HEK293 (cell line): Measurements from ENCODE around the gene ANGPT4.

Experiments
- CTCF ChIA-PET: fragments of 350-600 bp; formaldehyde crosslinking; extraction: SDS; loops from one replicate; lab custom pipeline; 2021; ENCODE audit warnings: antibody characterized with exemption; lab: Yijun Ruan, JAX
- POLR2A ChIA-PET: fragments of 300-600 bp; formaldehyde crosslinking; extraction: SDS; loops from one replicate; lab custom pipeline; 2020; ENCODE audit warnings: antibody characterized with exemption, inconsistent platforms; lab: Yijun Ruan, JAX
- H3K27ac ChIP-seq: fragments of 200-500 bp; sonication (Bioruptor generic); 2 replicates; pipeline ENCODE4 v1.5.1; 2014; ENCODE audit warnings: low read depth, low read length, control low read depth, inconsistent platforms; ENCODE audit errors: extremely low read depth
- H3K36me3 ChIP-seq, 2 experiments: fragments of 200-500 bp in 1 of 2; sonication (Bioruptor generic) in 1 of 2; 1 replicate in 1 of 2; 2 replicates in 1 of 2; pipeline ENCODE4 v1.5.1; 2014 to 2017; ENCODE audit warnings: inconsistent platforms in 2 of 2, low read length in 2 of 2; ENCODE audit not compliant: control insufficient read depth in 2 of 2, insufficient read depth in 1 of 2
- H3K4me1 ChIP-seq: fragments of 200-500 bp; sonication (Bioruptor generic); 2 replicates; pipeline ENCODE4 v1.5.1; 2014; ENCODE audit warnings: mild to moderate bottlenecking, low read length, inconsistent platforms; ENCODE audit not compliant: control insufficient read depth, insufficient read depth
- H3K4me3 ChIP-seq: 2 replicates; pipeline ENCODE4 v1.5.1; 2011; ENCODE audit warnings: low read depth, mild to moderate bottlenecking, control low read depth, low read length, moderate library complexity
- H3K9me3 ChIP-seq: fragments of 200-500 bp; sonication (Bioruptor generic); 2 replicates; pipeline ENCODE4 v1.5.1; 2014; ENCODE audit warnings: low read depth, low read length, inconsistent platforms; ENCODE audit not compliant: control insufficient read depth, insufficient read depth
- ATF2 ChIP-seq: fragments of 450-650 bp; formaldehyde crosslinking; IDR thresholded peaks from 2 replicates; pipeline ENCODE4 v1.5.1; 2016; ENCODE audit warnings: missing biosample characterization, missing genetic modification characterization, low read depth
- BCL11A ChIP-seq: fragments of 450-650 bp; formaldehyde crosslinking; IDR thresholded peaks from 2 replicates; pipeline ENCODE4 v1.5.1; 2016; ENCODE audit warnings: low read depth, missing biosample characterization, missing genetic modification characterization
- HOXA7 ChIP-seq: sonication (generic); formaldehyde crosslinking; IDR thresholded peaks from 2 replicates; pipeline ENCODE4 v1.8.1; 2022; ENCODE audit warnings: missing genetic modification reagents, borderline replicate concordance
- PATZ1 ChIP-seq: fragments of 450-650 bp; formaldehyde crosslinking; IDR thresholded peaks from 2 replicates; pipeline ENCODE4 v1.5.1; 2016; ENCODE audit warnings: missing biosample characterization, missing genetic modification characterization
- SCRT2 ChIP-seq: fragments of 450-650 bp; formaldehyde crosslinking; IDR thresholded peaks from 2 replicates; pipeline ENCODE4 v1.5.1; 2016; ENCODE audit warnings: missing biosample characterization, missing genetic modification characterization
- SP7 ChIP-seq: fragments of 450-650 bp; formaldehyde crosslinking; IDR thresholded peaks from 2 replicates; pipeline ENCODE4 v1.5.1; 2016; ENCODE audit warnings: missing biosample characterization, missing genetic modification characterization
- ZBTB7A ChIP-seq: fragments of 450-650 bp; formaldehyde crosslinking; IDR thresholded peaks from 2 replicates; pipeline ENCODE4 v1.5.1; 2016; ENCODE audit warnings: low read depth, missing biosample characterization, missing genetic modification characterization
- ZNF138 ChIP-seq: fragments of 450-650 bp; formaldehyde crosslinking; IDR thresholded peaks from 2 replicates; pipeline ENCODE4 v1.5.1; 2016; ENCODE audit warnings: missing biosample characterization, missing genetic modification characterization, borderline replicate concordance
- ZNF280C ChIP-seq: fragments of 450-650 bp; formaldehyde crosslinking; IDR thresholded peaks from 2 replicates; pipeline ENCODE4 v1.5.1; 2016; ENCODE audit warnings: missing biosample characterization, missing genetic modification characterization
- ZNF280D ChIP-seq: fragments of 450-650 bp; formaldehyde crosslinking; IDR thresholded peaks from 2 replicates; pipeline ENCODE4 v1.5.1; 2016; ENCODE audit warnings: missing biosample characterization, missing genetic modification characterization
- ZNF362 ChIP-seq: fragments of 450-650 bp; formaldehyde crosslinking; IDR thresholded peaks from 2 replicates; pipeline ENCODE4 v1.5.1; 2016; ENCODE audit warnings: missing biosample characterization, missing genetic modification characterization
- ZNF366 ChIP-seq: fragments of 450-650 bp; formaldehyde crosslinking; conservative IDR thresholded peaks from 2 replicates; pipeline ENCODE4 v1.5.1; 2016; ENCODE audit warnings: missing biosample characterization, missing genetic modification characterization
- ZNF571 ChIP-seq: fragments of 450-650 bp; formaldehyde crosslinking; IDR thresholded peaks from 2 replicates; pipeline ENCODE4 v1.5.0; 2017; ENCODE audit warnings: missing biosample characterization, missing genetic modification characterization
- ZNF585B ChIP-seq: fragments of 450-650 bp; formaldehyde crosslinking; IDR thresholded peaks from 2 replicates; pipeline ENCODE4 v1.5.1; 2016; ENCODE audit warnings: missing biosample characterization, missing genetic modification characterization
- ZNF692 ChIP-seq: fragments of 450-650 bp; formaldehyde crosslinking; IDR thresholded peaks from 2 replicates; pipeline ENCODE4 v1.5.1; 2016; ENCODE audit warnings: missing biosample characterization, missing genetic modification characterization
- ZNF76 ChIP-seq: fragments of 450-650 bp; formaldehyde crosslinking; IDR thresholded peaks from 2 replicates; pipeline ENCODE4; 2016; ENCODE audit warnings: low read depth, missing biosample characterization, missing genetic modification characterization, borderline replicate concordance
- ZXDB ChIP-seq: fragments of 450-650 bp; formaldehyde crosslinking; IDR thresholded peaks from 2 replicates; pipeline ENCODE4 v1.5.1; 2016; ENCODE audit warnings: missing biosample characterization, missing genetic modification characterization

The ANGPT4 gene

GRCh38 chr20:868279-868678 lies 47.9 kb downstream of the ANGPT4 start (continued):
- no peak for TF ChIP-seq SCRT2 (tag by site-specific recombination)
- no peak for TF ChIP-seq HOXA7 (CRISPR knock-in tag)
- TF ChIP-seq ZBTB7A (tag by site-specific recombination) = no peak
- no peak for TF ChIP-seq ZNF585B (tag by site-specific recombination)
- TF ChIP-seq ZXDB = no peak
- TF ChIP-seq ZNF571 (tag by site-specific recombination) = no peak
- TF ChIP-seq ZNF692 (tag by site-specific recombination) = no peak
- TF ChIP-seq SP7 (tag by site-specific recombination) = no peak
- TF ChIP-seq ZNF362 (tag by site-specific recombination) = no peak
- no peak for TF ChIP-seq ZNF366 (tag by site-specific recombination)
- TF ChIP-seq ATF2 (tag by site-specific recombination) = no peak
- no peak for TF ChIP-seq ZNF76 (tag by site-specific recombination)
- no peak for TF ChIP-seq ZNF280C (tag by site-specific recombination)
- TF ChIP-seq, all 188 proteins: peak for 0

GRCh38 chr20:865440-865839 lies 50.7 kb downstream of the ANGPT4 start:
- H3K4me3 ChIP-seq = no peak overlapping the region
- H3K9me3 ChIP-seq = no peaks in the 10 kb centered on the region
- TF ChIP-seq PATZ1 (tag by site-specific recombination) (no peak), BCL11A (tag by site-specific recombination) (no peak), ZNF138 (tag by site-specific recombination) (no peak), ZNF280D (tag by site-specific recombination) (no peak)
- TF ChIP-seq, all 188 proteins: peak for 0
- no peaks in the 10 kb centered on the region for H3K36me3 ChIP-seq
- H3K27ac ChIP-seq = no peak overlapping the region
- ChIA-PET CTCF (no interaction called here), POLR2A (no interaction called here)
- H3K4me1 ChIP-seq = no peaks in the 10 kb centered on the region
